Measurements from ENCODE around the gene TRIM71. TPM values are rescaled to one million over a fixed set of nuclear protein-coding genes. Genes with fewer than 3 reads are reported as not detected.

TRIM71 gene
- total and polyA plus RNA-seq, 2 of the 13 experiments (the other 11 are each of a cell fraction or from before 2014, with no cell fraction given): 21.7 to 76.9 TPM

DNA sequence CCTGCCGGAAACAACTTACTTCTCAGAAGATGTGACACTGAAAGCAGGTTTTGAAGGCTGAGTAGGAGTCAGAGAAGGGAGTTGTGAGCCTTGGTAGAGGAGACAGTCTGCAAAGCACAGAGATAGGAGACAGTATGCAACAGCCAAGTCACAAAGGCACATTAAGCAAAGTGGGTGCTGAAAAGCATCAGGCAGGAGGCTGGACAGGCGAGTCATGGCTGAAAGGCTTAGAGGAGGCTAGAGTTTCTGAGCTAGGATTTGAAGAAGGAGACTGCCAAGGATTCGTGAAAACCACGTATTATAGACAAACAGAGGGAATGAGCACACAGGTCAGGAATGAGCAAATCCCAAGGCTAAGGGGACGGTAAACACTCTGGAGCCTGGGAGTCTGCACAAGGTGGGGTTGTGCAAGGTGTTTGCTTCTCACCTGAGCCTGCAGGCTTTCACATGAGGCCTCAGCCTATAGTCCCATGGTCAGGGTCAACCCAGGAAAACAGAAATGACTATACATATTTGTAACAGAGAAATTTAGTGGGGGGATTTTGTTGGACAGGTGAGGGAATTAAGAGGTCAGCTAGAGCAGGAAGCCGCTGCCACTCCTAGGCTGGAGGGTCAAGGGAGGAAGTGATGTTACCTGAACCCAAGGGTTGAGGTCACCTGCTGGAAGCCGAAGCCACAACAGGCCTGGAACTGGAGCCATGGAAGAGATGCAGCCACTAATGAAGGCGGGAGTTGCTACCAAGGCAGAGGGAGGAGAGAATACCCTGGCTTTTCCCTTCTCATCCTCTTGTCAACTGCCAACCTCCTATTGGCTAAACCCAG, 23.1 kb upstream of the TRIM71 start (continued):
- TF ChIP-seq, protein P1, sequence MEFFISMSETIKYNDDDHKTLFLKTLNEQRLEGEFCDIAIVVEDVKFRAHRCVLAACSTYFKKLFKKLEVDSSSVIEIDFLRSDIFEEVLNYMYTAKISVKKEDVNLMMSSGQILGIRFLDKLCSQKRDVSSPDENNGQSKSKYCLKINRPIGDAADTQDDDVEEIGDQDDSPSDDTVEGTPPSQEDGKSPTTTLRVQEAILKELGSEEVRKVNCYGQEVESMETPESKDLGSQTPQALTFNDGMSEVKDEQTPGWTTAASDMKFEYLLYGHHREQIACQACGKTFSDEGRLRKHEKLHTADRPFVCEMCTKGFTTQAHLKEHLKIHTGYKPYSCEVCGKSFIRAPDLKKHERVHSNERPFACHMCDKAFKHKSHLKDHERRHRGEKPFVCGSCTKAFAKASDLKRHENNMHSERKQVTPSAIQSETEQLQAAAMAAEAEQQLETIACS (CRISPR knock-in tag; IDR thresholded peaks at IDR 0.05): peak; percentile 36; the same call in 1 of the 2 replicates
- TF ChIP-seq POLR2A (IDR thresholded peaks at IDR 0.05; ENCODE audit: insufficient read depth in 1 of 2, low read depth in 2 of 2, low read length in 2 of 2) (0 out of 4 replicates have a peak, but pooled peaks of 1 of the 2 experiments have one; percentile 14), ASH2L (IDR thresholded peaks at IDR 0.05; ENCODE audit: insufficient read length, low read depth, low read length) (peak; percentile 56), NR2C2 (CRISPR knock-in tag; IDR thresholded peaks at IDR 0.05; ENCODE audit: borderline replicate concordance) (peak; percentile 65), ZNF747 (CRISPR knock-in tag; IDR thresholded peaks at IDR 0.05; ENCODE audit: borderline replicate concordance) (0 out of 2 replicates have a peak, but pooled peaks have one; percentile 58), RARA (CRISPR knock-in tag; IDR thresholded peaks at IDR 0.05) (peak; percentile 78), JUND (CRISPR knock-in tag; IDR thresholded peaks at IDR 0.05) (peak; percentile 79), RAD21 (CRISPR knock-in tag; IDR thresholded peaks at IDR 0.05) (no peak; the same call in 1 of the 2 replicates), RFXAP (CRISPR knock-in tag; IDR thresholded peaks at IDR 0.05; ENCODE audit: borderline replicate concordance) (peak; percentile 81; the same call in 1 of the 2 replicates), MED13 (CRISPR knock-in tag; IDR thresholded peaks at IDR 0.05) (peak; percentile 93; the same call in 1 of the 2 replicates)
- TF ChIP-seq, protein P2, sequence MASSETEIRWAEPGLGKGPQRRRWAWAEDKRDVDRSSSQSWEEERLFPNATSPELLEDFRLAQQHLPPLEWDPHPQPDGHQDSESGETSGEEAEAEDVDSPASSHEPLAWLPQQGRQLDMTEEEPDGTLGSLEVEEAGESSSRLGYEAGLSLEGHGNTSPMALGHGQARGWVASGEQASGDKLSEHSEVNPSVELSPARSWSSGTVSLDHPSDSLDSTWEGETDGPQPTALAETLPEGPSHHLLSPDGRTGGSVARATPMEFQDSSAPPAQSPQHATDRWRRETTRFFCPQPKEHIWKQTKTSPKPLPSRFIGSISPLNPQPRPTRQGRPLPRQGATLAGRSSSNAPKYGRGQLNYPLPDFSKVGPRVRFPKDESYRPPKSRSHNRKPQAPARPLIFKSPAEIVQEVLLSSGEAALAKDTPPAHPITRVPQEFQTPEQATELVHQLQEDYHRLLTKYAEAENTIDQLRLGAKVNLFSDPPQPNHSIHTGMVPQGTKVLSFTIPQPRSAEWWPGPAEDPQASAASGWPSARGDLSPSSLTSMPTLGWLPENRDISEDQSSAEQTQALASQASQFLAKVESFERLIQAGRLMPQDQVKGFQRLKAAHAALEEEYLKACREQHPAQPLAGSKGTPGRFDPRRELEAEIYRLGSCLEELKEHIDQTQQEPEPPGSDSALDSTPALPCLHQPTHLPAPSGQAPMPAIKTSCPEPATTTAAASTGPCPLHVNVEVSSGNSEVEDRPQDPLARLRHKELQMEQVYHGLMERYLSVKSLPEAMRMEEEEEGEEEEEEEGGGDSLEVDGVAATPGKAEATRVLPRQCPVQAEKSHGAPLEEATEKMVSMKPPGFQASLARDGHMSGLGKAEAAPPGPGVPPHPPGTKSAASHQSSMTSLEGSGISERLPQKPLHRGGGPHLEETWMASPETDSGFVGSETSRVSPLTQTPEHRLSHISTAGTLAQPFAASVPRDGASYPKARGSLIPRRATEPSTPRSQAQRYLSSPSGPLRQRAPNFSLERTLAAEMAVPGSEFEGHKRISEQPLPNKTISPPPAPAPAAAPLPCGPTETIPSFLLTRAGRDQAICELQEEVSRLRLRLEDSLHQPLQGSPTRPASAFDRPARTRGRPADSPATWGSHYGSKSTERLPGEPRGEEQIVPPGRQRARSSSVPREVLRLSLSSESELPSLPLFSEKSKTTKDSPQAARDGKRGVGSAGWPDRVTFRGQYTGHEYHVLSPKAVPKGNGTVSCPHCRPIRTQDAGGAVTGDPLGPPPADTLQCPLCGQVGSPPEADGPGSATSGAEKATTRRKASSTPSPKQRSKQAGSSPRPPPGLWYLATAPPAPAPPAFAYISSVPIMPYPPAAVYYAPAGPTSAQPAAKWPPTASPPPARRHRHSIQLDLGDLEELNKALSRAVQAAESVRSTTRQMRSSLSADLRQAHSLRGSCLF (CRISPR knock-in tag; IDR thresholded peaks at IDR 0.05; ENCODE audit: borderline replicate concordance): no peak
- TF ChIP-seq, protein P3, sequence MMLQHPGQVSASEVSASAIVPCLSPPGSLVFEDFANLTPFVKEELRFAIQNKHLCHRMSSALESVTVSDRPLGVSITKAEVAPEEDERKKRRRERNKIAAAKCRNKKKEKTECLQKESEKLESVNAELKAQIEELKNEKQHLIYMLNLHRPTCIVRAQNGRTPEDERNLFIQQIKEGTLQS (CRISPR knock-in tag; IDR thresholded peaks at IDR 0.05): peak; percentile 74
- TF ChIP-seq, protein P4, sequence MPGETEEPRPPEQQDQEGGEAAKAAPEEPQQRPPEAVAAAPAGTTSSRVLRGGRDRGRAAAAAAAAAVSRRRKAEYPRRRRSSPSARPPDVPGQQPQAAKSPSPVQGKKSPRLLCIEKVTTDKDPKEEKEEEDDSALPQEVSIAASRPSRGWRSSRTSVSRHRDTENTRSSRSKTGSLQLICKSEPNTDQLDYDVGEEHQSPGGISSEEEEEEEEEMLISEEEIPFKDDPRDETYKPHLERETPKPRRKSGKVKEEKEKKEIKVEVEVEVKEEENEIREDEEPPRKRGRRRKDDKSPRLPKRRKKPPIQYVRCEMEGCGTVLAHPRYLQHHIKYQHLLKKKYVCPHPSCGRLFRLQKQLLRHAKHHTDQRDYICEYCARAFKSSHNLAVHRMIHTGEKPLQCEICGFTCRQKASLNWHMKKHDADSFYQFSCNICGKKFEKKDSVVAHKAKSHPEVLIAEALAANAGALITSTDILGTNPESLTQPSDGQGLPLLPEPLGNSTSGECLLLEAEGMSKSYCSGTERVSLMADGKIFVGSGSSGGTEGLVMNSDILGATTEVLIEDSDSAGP (CRISPR knock-in tag; IDR thresholded peaks at IDR 0.05; ENCODE audit: borderline replicate concordance): peak; percentile 37

Data from HepG2 (cell line).